ENCODE data around the gene HYAL3. TPM values are rescaled to one million over a fixed set of nuclear protein-coding genes. Genes with fewer than 3 reads are reported as not detected.

HYAL3 gene
- total and polyA plus RNA-seq, 10 donors: 0.73 to 3.8 (median 2.5) TPM

DNA sequence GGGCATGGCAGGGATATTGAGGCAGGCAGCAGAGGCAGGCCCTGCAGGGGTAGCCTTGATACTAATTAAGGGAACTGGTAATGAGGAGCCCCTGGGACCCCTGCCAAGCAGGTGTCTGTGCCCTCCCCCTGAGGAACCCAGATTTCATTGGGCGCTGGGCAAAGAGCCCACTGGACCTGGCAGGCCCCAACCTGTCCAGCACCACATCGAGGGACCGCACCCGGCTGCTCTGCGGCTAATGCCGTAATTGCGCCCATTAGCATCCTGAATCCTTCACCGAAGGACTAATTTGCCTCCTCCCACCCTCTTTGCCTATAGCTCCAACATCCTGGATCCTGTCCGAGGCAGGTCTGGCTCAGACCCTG, 44.0 kb downstream of the HYAL3 start:
- intact Hi-C loops (cut with DNase I; ENCODE audit: low total_unique reads): no loop called here
- H3K36me3 ChIP-seq: peaks cover 0 to 95% (median 83%) of the 10 kb centered on the region in 6 donors
- H3K4me1 ChIP-seq: peaks cover 41 to 100% (median 82%) of the 10 kb centered on the region in 6 donors
- H3K27ac ChIP-seq: peak overlapping the region; percentile 75 to 99 (median 88)
- TF ChIP-seq POLR2A (IDR thresholded peaks at IDR 0.05): no peak
- TF ChIP-seq POLR2AphosphoS5 (IDR thresholded peaks at IDR 0.05): peak in 1 of 3 donors; percentile 25
- TF ChIP-seq, protein P1, sequence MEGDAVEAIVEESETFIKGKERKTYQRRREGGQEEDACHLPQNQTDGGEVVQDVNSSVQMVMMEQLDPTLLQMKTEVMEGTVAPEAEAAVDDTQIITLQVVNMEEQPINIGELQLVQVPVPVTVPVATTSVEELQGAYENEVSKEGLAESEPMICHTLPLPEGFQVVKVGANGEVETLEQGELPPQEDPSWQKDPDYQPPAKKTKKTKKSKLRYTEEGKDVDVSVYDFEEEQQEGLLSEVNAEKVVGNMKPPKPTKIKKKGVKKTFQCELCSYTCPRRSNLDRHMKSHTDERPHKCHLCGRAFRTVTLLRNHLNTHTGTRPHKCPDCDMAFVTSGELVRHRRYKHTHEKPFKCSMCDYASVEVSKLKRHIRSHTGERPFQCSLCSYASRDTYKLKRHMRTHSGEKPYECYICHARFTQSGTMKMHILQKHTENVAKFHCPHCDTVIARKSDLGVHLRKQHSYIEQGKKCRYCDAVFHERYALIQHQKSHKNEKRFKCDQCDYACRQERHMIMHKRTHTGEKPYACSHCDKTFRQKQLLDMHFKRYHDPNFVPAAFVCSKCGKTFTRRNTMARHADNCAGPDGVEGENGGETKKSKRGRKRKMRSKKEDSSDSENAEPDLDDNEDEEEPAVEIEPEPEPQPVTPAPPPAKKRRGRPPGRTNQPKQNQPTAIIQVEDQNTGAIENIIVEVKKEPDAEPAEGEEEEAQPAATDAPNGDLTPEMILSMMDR (IDR thresholded peaks at IDR 0.05 in 8 of 11, conservative IDR thresholded peaks at IDR 0.05 in 3 of 11): no peak
- no peak for DNase-seq
- no peaks in the 10 kb centered on the region for H3K9me3 ChIP-seq
- no peaks in the 10 kb centered on the region for H3K27me3 ChIP-seq (replicated peaks in 1 of 7)
- WGBS, 5 donors: 71 to 89% (median 83%) methylated on average over 7 to 9 of the region's 9 CpGs
- H3K4me3 ChIP-seq: peak overlapping the region in 1 of 8 donors; percentile 56

DNA sequence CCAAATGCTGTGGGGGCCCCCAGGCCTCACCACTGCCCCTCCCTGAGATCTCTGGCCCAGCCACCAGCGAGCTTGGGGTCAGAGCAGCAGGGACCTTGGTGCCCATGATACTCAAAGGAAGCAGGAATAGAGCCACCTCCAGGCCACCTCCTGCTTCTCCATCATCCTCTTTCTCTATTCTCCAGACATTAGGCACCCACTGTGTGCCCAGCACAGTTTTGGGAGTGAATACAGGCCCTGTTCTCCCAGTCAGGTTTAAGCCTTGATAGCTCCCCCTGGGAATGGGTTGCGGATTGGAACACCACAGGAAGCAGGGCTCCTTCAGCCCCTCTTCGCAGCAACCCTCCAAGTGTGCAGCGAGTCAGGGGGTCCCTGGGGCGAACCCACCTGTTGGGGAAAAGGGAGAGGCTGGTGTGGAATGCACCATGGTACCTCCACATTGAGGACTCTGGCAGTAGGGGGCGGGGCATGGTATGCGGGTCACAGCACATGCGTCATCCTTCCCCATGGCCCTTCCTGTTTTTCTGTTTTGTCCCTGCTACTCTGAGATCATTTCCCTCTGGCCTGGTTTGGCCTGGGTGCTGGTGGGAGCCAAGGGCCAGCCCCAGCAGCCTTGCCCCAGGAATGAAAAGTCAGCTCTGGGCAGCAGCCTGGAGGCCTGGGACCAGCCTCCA, 44.5 kb downstream of the HYAL3 start:
- intact Hi-C loops (cut with DNase I; ENCODE audit: low total_unique reads): no loop called here
- DNase-seq: peak; percentile 93
- peak overlapping the region; percentile 75 to 99 (median 88) for H3K27ac ChIP-seq
- peak; percentile 81 to 87 (median 83) for TF ChIP-seq POLR2AphosphoS5 (IDR thresholded peaks at IDR 0.05)
- TF ChIP-seq, protein P1 (IDR thresholded peaks at IDR 0.05 in 8 of 11, conservative IDR thresholded peaks at IDR 0.05 in 3 of 11): peak in 1 of 11 experiments; percentile 19
- TF ChIP-seq POLR2A (IDR thresholded peaks at IDR 0.05): no peak
- H3K4me3 ChIP-seq: peak overlapping the region in 1 of 8 donors; percentile 56
- H3K36me3 ChIP-seq: peaks cover 0 to 100% (median 85%) of the 10 kb centered on the region in 6 donors
- peaks cover 45 to 100% (median 82%) of the 10 kb centered on the region in 6 donors for H3K4me1 ChIP-seq
- 52 to 72% (median 66%) methylated on average over 8 of the region's 8 CpGs for WGBS, 5 donors
- H3K27me3 ChIP-seq (replicated peaks in 1 of 7): no peaks in the 10 kb centered on the region
- no peaks in the 10 kb centered on the region for H3K9me3 ChIP-seq

DNA sequence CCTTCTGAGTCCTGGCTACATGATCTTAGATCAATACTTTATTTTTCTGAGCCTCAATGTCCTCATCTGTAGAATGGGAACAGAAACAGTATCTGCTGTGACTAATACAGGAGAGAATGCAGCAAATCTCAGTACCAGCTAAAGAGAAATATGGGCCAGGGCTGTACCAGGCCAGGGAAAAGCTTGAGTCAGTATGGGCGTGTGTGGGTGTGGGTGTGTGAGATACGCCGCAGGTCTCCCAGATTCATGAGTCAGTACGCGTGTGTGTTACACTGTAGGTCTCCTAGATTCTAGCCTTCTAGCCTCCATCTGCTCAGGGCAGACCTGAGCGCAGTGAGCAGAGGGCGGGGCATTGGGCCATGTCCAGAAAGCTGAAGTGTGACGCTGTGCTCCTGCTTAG, 48.0 kb downstream of the HYAL3 start:
- no peak for DNase-seq
- Histone ChIP-seq H3K9me3 (no peaks in the 10 kb centered on the region), H3K27ac (peak overlapping the region in 6 of 8 donors; percentile 29 to 99 (median 96)), H3K36me3 (peaks cover 0 to 97% (median 61%) of the 10 kb centered on the region in 6 donors), H3K4me3 (no peak overlapping the region), H3K4me1 (peaks cover 73 to 100% (median 96%) of the 10 kb centered on the region in 6 donors), H3K27me3 (replicated peaks in 1 of 7) (no peaks in the 10 kb centered on the region)
- no peak for TF ChIP-seq POLR2A (IDR thresholded peaks at IDR 0.05)
- TF ChIP-seq, protein P1 (IDR thresholded peaks at IDR 0.05 in 8 of 11, conservative IDR thresholded peaks at IDR 0.05 in 3 of 11): no peak
- TF ChIP-seq POLR2AphosphoS5 (IDR thresholded peaks at IDR 0.05): no peak
- WGBS, 5 donors: 73 to 89% (median 82%) methylated on average over 8 of the region's 8 CpGs
- intact Hi-C loops (cut with DNase I; ENCODE audit: low total_unique reads): no loop called here

DNA sequence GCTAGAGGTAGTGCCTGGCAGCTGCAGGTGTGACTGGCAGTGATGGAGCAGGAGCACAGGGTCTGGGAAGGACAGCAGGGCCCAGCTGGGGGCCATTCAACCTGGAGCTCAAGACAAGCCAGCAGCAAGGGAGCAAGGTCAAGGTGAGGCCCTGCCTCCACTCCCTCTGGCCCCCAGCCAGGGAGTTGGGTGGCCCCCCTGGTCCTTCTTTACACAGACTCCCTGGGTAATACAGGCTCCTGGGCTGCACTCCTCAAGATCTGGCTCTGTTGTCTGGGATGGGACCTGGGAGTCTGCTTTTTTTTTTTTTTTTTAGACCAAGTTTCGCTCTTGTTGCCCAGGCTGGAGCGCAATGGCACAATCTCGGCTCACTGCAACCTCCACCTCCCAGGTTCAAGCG, 48.7 kb downstream of the HYAL3 start:
- H3K36me3 ChIP-seq: peaks cover 0 to 94% (median 54%) of the 10 kb centered on the region in 6 donors
- no peak for DNase-seq
- peak overlapping the region in 7 of 8 donors; percentile 0 to 99 (median 94) for H3K27ac ChIP-seq
- H3K4me1 ChIP-seq: peaks cover 80 to 100% (median 100%) of the 10 kb centered on the region in 6 donors
- TF ChIP-seq POLR2AphosphoS5 (IDR thresholded peaks at IDR 0.05) (peak in 1 of 3 donors; percentile 15), POLR2A (IDR thresholded peaks at IDR 0.05) (no peak)
- no peaks in the 10 kb centered on the region for H3K9me3 ChIP-seq
- peak overlapping the region in 1 of 8 donors; percentile 5 for H3K4me3 ChIP-seq
- WGBS, 5 donors: 86 to 91% (median 89%) methylated on average over 4 of the region's 4 CpGs
- intact Hi-C loops (cut with DNase I; ENCODE audit: low total_unique reads): no loop called here
- no peaks in the 10 kb centered on the region for H3K27me3 ChIP-seq (replicated peaks in 1 of 7)
